HCT116 (cell line): ENCODE measurements around the gene C1QL3. TPM values are rescaled to one million over a fixed set of nuclear protein-coding genes. Genes with fewer than 3 reads are reported as not detected.

Experiments
- ATAC-seq: fragments of 200-7000 bp; cut with Tn5 transposase; 2 replicates; pipeline ENCODE4 v1.9.1; 2020; ENCODE audit warnings: mild to moderate bottlenecking, moderate library complexity
- BruUV-seq: library from RNA; stranded (reverse); fragments of 400-500 nt; replicated peaks from 2 replicates; lab custom pipeline; 2021; lab: Mats Ljungman, UMichigan
- CTCF ChIA-PET: fragments of 300-600 bp; sonication (Branson Sonifier 250); formaldehyde crosslinking; loops from one replicate; lab custom pipeline; 2021; ENCODE audit warnings: antibody characterized with exemption; lab: Charles Lee
- POLR2A ChIA-PET: fragments of 300-600, 350-600 bp; sonication (Branson Sonifier 250); formaldehyde crosslinking; loops from one replicate; lab custom pipeline; 2021; ENCODE audit warnings: antibody characterized with exemption; lab: Charles Lee
- RAD21 ChIA-PET, 2 experiments: fragments of 300-600 bp; sonication (Branson Sonifier 250); formaldehyde crosslinking; loops; one replicate each; lab custom pipeline; 2023; ENCODE audit warnings: low total read pairs in 2 of 2; ENCODE audit not compliant: uncharacterized antibody in 2 of 2, unreplicated experiment in 2 of 2, low non-redundant PET in 1 of 2; lab: Charles Lee
- DNase-seq: peaks from one replicate; pipeline ENCODE4 v3.0.0-alpha.2; 2010; ENCODE audit warnings: low read depth, low spot score
- H2AFZ ChIP-seq: fragments of 200-600 bp; shearing (Covaris generic), sonication (generic); 2 replicates; pipeline ENCODE4 v1.6.1; 2017; ENCODE audit warnings: low read depth, mixed run types, mixed read lengths, antibody characterized with exemption, low read length; ENCODE audit not compliant: poor library complexity, severe bottlenecking
- H3K27ac ChIP-seq: 2 replicates; pipeline ENCODE4 v1.5.1; 2012; ENCODE audit warnings: low read depth, low read length
- H3K27me3 ChIP-seq: fragments of 200-600 bp; sonication (generic); 2 replicates; pipeline ENCODE4 v1.6.1; 2016; ENCODE audit warnings: mixed run types, low read length, mixed read lengths; ENCODE audit not compliant: insufficient read depth
- H3K36me3 ChIP-seq, 2 experiments: fragments of 200-500 bp in 1 of 2; fragments of 200-600 bp in 1 of 2; sonication (Bioruptor generic) in 1 of 2; sonication (generic) in 1 of 2; 2 replicates each; pipeline versions ENCODE4 v1.5.1 to v1.6.1; 2014 to 2016; ENCODE audit warnings: low read length in 2 of 2, inconsistent platforms in 1 of 2, mixed read lengths in 1 of 2, mixed run types in 1 of 2; ENCODE audit not compliant: insufficient read depth in 2 of 2, control insufficient read depth in 1 of 2
- H3K4me1 ChIP-seq, 2 experiments: fragments of 200-600 bp in 1 of 2; sonication (generic) in 1 of 2; 2 replicates each; pipeline versions ENCODE4 v1.5.1 to v1.6.1; 2012 to 2017; ENCODE audit warnings: low read length in 2 of 2, inconsistent platforms in 1 of 2, mild to moderate bottlenecking in 1 of 2, mixed read lengths in 1 of 2, mixed run types in 1 of 2, moderate library complexity in 1 of 2; ENCODE audit not compliant: insufficient read depth in 2 of 2, control insufficient read depth in 1 of 2
- H3K4me2 ChIP-seq: fragments of 200-600 bp; sonication (generic); 2 replicates; pipeline ENCODE4 v1.6.1; 2017; ENCODE audit warnings: mixed run types, low read length, mixed read lengths
- H3K4me3 ChIP-seq, 2 experiments: fragments of 200-600 bp in 1 of 2; sonication (generic) in 1 of 2; replicated peaks in 1 of 2; 2 replicates each; pipeline ENCODE4 v1.5.1; 2011 to 2016; ENCODE audit warnings: low read length in 2 of 2, control low read depth in 1 of 2, low read depth in 1 of 2, mild to moderate bottlenecking in 1 of 2, mixed read lengths in 1 of 2, mixed run types in 1 of 2
- H3K79me2 ChIP-seq: fragments of 200-600 bp; sonication (generic); 2 replicates; pipeline ENCODE4 v1.6.1; 2017; ENCODE audit warnings: mild to moderate bottlenecking, mixed run types, low read length, moderate library complexity, mixed read lengths; ENCODE audit not compliant: insufficient read depth
- H3K9ac ChIP-seq: fragments of 200-600 bp; sonication (generic); 2 replicates; pipeline ENCODE4 v1.6.1; 2016; ENCODE audit warnings: low read length, mixed read lengths
- H3K9me2 ChIP-seq: fragments of 200-600 bp; sonication (generic), shearing (Covaris generic); 2 replicates; pipeline ENCODE4 v1.6.1; 2017; ENCODE audit warnings: mixed run types, mild to moderate bottlenecking, moderate library complexity; ENCODE audit not compliant: insufficient read depth
- H3K9me3 ChIP-seq, 2 experiments: fragments of 200-500 bp in 1 of 2; fragments of 200-600 bp in 1 of 2; sonication (Bioruptor generic) in 1 of 2; sonication (generic) in 1 of 2; 2 replicates each; pipeline ENCODE4 v1.6.1; 2014 to 2017; ENCODE audit warnings: low read length in 2 of 2, mixed read lengths in 2 of 2, inconsistent platforms in 1 of 2, low read depth in 1 of 2, mild to moderate bottlenecking in 1 of 2, mixed run types in 1 of 2, moderate library complexity in 1 of 2; ENCODE audit not compliant: control insufficient read depth in 1 of 2, insufficient read depth in 1 of 2
- H4K20me1 ChIP-seq: fragments of 200-600 bp; sonication (generic), shearing (Covaris generic); 2 replicates; pipeline ENCODE4 v1.6.1; 2017; ENCODE audit warnings: mixed run types, mild to moderate bottlenecking, moderate library complexity; ENCODE audit not compliant: insufficient read depth
- EZH2 ChIP-seq: fragments of 200-600 bp; sonication (generic); IDR thresholded peaks from 2 replicates; pipeline ENCODE4 v1.6.1; 2017; ENCODE audit warnings: antibody characterized with exemption, mixed run types
- EZH2phosphoT487 ChIP-seq: fragments of 200-600 bp; IDR thresholded peaks from 2 replicates; pipeline ENCODE4 v1.6.1; 2018; ENCODE audit warnings: antibody characterized with exemption, borderline replicate concordance
- JUND ChIP-seq: IDR thresholded peaks from 2 replicates; pipeline ENCODE4 v1.6.1; 2012
- POLR2A ChIP-seq: IDR thresholded peaks from 2 replicates; pipeline ENCODE4 v1.7.0; 2011; ENCODE audit warnings: borderline replicate concordance; ENCODE audit not compliant: insufficient read depth, insufficient read length; ENCODE audit errors: extremely low read depth
- RAD21 ChIP-seq: IDR thresholded peaks from 2 replicates; pipeline ENCODE4 v1.6.1; 2012; ENCODE audit warnings: low read depth, mild to moderate bottlenecking
- SRF ChIP-seq: IDR thresholded peaks from 2 replicates; pipeline ENCODE4 v1.6.1; 2012; ENCODE audit warnings: low read depth
- TCF7L2 ChIP-seq: IDR thresholded peaks from 2 replicates; pipeline ENCODE4 v1.7.0; 2011; ENCODE audit warnings: borderline replicate concordance, inconsistent platforms; ENCODE audit not compliant: insufficient read depth, insufficient read length; ENCODE audit errors: extremely low read depth
- intact Hi-C: fragments of 100-400 bp; cut with micrococcal nuclease; formaldehyde crosslinking; loops from 2 replicates; pipeline ENCODE4 v1.10.0; 2022
- total RNA-seq: library from RNA; stranded (reverse); gene quantifications from one replicate; pipeline ENCODE4 v1.2.1, GENCODE V29; 2021; ENCODE audit not compliant: unreplicated experiment
- TF ChIP-seq, protein P1 (sequence below), 3 experiments: fragments of 200-600 bp in 1 of 3; sonication (generic) in 1 of 3; IDR thresholded peaks in 2 of 3; conservative IDR thresholded peaks in 1 of 3; 2 replicates each; pipeline ENCODE4 v1.5.1; 2012 to 2017; ENCODE audit warnings: low read depth in 2 of 3, low read length in 2 of 3, antibody characterized with exemption in 1 of 3, borderline replicate concordance in 1 of 3, control low read depth in 1 of 3, mild to moderate bottlenecking in 1 of 3, mixed read lengths in 1 of 3, mixed run types in 1 of 3, moderate library complexity in 1 of 3; ENCODE audit not compliant: insufficient read depth in 1 of 3
- TF ChIP-seq, protein P2 (sequence below): IDR thresholded peaks from 2 replicates; pipeline ENCODE4 v1.6.1; 2012

Gene C1QL3
- total RNA-seq, 1 experiment from 2014 or later, result not detected

DNA sequence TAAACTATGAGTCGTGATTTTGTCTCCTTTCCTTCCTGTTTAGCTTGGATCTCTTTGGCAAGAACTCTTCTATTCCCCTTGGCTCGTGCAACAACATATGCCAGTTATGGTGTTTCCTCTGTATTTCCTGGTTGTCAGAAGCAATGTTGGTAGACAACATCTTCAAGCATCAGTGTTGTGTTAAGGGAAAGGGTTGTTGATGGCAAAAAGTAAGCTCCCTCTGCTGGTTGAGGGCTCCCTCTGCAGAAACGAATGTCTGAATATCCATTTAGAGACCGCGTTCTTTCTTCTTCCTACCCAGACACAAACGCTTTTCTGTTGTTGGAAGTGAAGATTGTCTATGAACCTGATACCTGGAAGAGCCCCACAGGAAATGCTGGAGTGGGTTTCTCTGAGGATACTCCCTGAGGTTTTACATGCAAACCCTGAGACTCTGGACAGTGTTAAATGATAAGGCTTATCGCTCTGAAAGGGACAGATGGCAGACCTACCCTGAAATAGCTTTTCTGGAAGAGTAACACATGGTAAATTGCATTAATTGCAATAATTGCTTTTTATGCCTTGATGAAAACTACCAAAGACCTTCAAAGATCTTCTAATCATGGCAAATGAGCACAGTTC, 23.5 kb upstream of the C1QL3 start:
- Histone ChIP-seq H3K4me1 (no peaks in the 10 kb centered on the region), H2AFZ (no peak overlapping the region), H3K79me2 (no peaks in the 10 kb centered on the region), H3K36me3 (no peaks in the 10 kb centered on the region), H3K4me3 (no peak overlapping the region), H3K27ac (no peak overlapping the region), H3K9me3 (no peaks in the 10 kb centered on the region), H3K9me2 (no peaks in the 10 kb centered on the region), H3K27me3 (no peaks in the 10 kb centered on the region), H3K4me2 (no peak overlapping the region), H4K20me1 (no peaks in the 10 kb centered on the region), H3K9ac (no peak overlapping the region)
- intact Hi-C loops, result loop anchor here (1.0 to 2.0 kb wide), 3 partner anchors 230 to 666 kb away; no protein-coding TSS in a partner anchor
- ChIA-PET POLR2A (no interaction called here), RAD21 (no interaction called here), CTCF (interaction anchor here (0.7 to 1.1 kb wide), 3 partner anchors 19 to 642 kb away, joined by 3 to 4 read pairs (median 3); no protein-coding TSS in a partner anchor)
- DNase-seq (peak; percentile 6), ATAC-seq (peak; percentile 72)
- no TSS peak for BruUV-seq
- TF ChIP-seq, protein P1, sequence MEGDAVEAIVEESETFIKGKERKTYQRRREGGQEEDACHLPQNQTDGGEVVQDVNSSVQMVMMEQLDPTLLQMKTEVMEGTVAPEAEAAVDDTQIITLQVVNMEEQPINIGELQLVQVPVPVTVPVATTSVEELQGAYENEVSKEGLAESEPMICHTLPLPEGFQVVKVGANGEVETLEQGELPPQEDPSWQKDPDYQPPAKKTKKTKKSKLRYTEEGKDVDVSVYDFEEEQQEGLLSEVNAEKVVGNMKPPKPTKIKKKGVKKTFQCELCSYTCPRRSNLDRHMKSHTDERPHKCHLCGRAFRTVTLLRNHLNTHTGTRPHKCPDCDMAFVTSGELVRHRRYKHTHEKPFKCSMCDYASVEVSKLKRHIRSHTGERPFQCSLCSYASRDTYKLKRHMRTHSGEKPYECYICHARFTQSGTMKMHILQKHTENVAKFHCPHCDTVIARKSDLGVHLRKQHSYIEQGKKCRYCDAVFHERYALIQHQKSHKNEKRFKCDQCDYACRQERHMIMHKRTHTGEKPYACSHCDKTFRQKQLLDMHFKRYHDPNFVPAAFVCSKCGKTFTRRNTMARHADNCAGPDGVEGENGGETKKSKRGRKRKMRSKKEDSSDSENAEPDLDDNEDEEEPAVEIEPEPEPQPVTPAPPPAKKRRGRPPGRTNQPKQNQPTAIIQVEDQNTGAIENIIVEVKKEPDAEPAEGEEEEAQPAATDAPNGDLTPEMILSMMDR (IDR thresholded peaks at IDR 0.05 in 2 of 3, conservative IDR thresholded peaks at IDR 0.05 in 1 of 3; ENCODE audit: borderline replicate concordance in 1 of 3, insufficient read depth in 1 of 3, low read depth in 2 of 3, low read length in 2 of 3), result peak; percentile 27 to 74 (median 70); a peak in 5 of 6 replicates
- TF ChIP-seq TCF7L2 (no peak), EZH2 (no peak), EZH2phosphoT487 (no peak), POLR2A (no peak), RAD21 (peak; percentile 50), SRF (no peak), JUND (no peak)
- TF ChIP-seq, protein P2, sequence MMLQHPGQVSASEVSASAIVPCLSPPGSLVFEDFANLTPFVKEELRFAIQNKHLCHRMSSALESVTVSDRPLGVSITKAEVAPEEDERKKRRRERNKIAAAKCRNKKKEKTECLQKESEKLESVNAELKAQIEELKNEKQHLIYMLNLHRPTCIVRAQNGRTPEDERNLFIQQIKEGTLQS, result no peak
